Adrenal gland (tissue), 12 donors: ENCODE results near the gene TBC1D16. TPM values are rescaled to one million over a fixed set of nuclear protein-coding genes. Genes with fewer than 3 reads are reported as not detected.

Experiments used
- DNase-seq, 7 donors: peaks; one replicate each; pipeline ENCODE4 v3.0.0-alpha.2; 2019 to 2020
- H3K27ac ChIP-seq, 5 donors: fragments of 200-600 bp; sonication (generic) in 4 of 5; 1 replicate in 3 of 5; 2 replicates in 2 of 5; pipeline versions ENCODE4 v1.5.1 to v1.8.0; 2016 to 2020; ENCODE audit warnings: mild to moderate bottlenecking in 1 of 5
- H3K27me3 ChIP-seq: fragments of 200-600 bp; 2 replicates; pipeline ENCODE4 v1.8.0; 2021
- H3K36me3 ChIP-seq, 2 donors: fragments of 200-600 bp; replicated peaks in 1 of 2; 1 replicate in 1 of 2; 2 replicates in 1 of 2; pipeline versions ENCODE4 v1.5.1 to v1.8.0; 2018 to 2022
- H3K4me1 ChIP-seq, 2 donors: fragments of 200-600 bp; replicated peaks in 1 of 2; 1 replicate in 1 of 2; 2 replicates in 1 of 2; pipeline versions ENCODE4 v1.5.1 to v1.8.0; 2018 to 2021
- H3K4me3 ChIP-seq, 4 donors: fragments of 200-600 bp; sonication (generic) in 3 of 4; one replicate each; pipeline ENCODE4 v1.5.1; 2016 to 2018
- H3K9me3 ChIP-seq, 3 donors: fragments of 200-600 bp; sonication (generic) in 1 of 3; replicated peaks in 1 of 3; 1 replicate in 2 of 3; 2 replicates in 1 of 3; pipeline versions ENCODE4 v1.5.1 to v1.8.0; 2016 to 2021
- CTCF ChIP-seq, 6 experiments: fragments of 450-650 bp in 4 of 6; fragments of 200-600 bp in 2 of 6; sonication (generic) in 1 of 6; IDR thresholded peaks; 1 replicate in 5 of 6; 2 replicates in 1 of 6; pipeline versions ENCODE4 v1.5.1 to v1.8.0; 2016 to 2021; ENCODE audit warnings: antibody characterized with exemption in 6 of 6, mild to moderate bottlenecking in 2 of 6, moderate library complexity in 1 of 6
- POLR2A ChIP-seq, 2 donors: fragments of 450-650 bp; IDR thresholded peaks; one replicate each; pipeline ENCODE4 v1.6.1; 2017; ENCODE audit warnings: antibody characterized with exemption in 2 of 2, mild to moderate bottlenecking in 2 of 2, moderate library complexity in 1 of 2
- WGBS, 4 donors: extraction: QIAGEN DNeasy Blood & Tissue Kit in 2 of 4; methylation state at CpG; one replicate each; pipeline versions ENCODE4 v1.1.5 to v1.1.7; 2013 to 2017; 5-methylcytosine and 5-hydroxymethylcytosine counted together
- intact Hi-C, 2 donors: fragments of 100-400 bp; cut with DNase I; formaldehyde crosslinking; loops; one replicate each; pipeline versions ENCODE4 v1.14.1 to v1.15.0; 2022 to 2023
- polyA plus RNA-seq, 3 donors: library from polyadenylated mRNA; stranded (reverse); fragments of 200-250 nt in 2 of 3; fragments of 350-450 nt in 1 of 3; fragmentation: Illumina TruSeq in 1 of 3; extraction: RNeasy Lipid Tissue Mini Kit (QIAGEN cat#74804) in 1 of 3; gene quantifications; one replicate each; pipeline ENCODE4 v1.2.3, GENCODE V29; 2013 to 2014
- total RNA-seq, 9 donors: library from RNA; depleted of rRNA in 4 of 9; stranded (reverse); fragments of >200 nt in 4 of 9; fragments of 120-200 nt in 1 of 9; fragmentation: NEBNext Ultra II Directional in 1 of 9; extraction: Animal tissue kit (Norgen Biotek cat#: 25700) in 1 of 9; gene quantifications; one replicate each; pipeline versions ENCODE4 v1.1.0 to v1.2.4, GENCODE V29; 2013 to 2023
- donor health status: healthy with polysubstance abuse.
- donor health status: Bipolar disorder and iron deficiency.
- donor health status: DM: yes; HTN: yes; CAD: no.
- donor health status: DM: no; HTN: no; CAD: no.
- donor health status: DM: no; HTN: no; CAD: no.
- donor health status: DM: yes; HTN: yes; CAD: no.

TBC1D16 gene
- total and polyA plus RNA-seq, 12 donors, result 4.2 to 62.5 (median 29.5) TPM

GRCh38 chr17:79991924-79992648 lies 43.6 kb downstream of the TBC1D16 start:
- TF ChIP-seq CTCF (IDR thresholded peaks at IDR 0.05) (no peak), POLR2A (IDR thresholded peaks at IDR 0.05) (no peak)
- intact Hi-C loops, result loop anchor here in 1 of 2 donors (5.0 kb wide), 3 partner anchors 150 to 250 kb away; no protein-coding TSS in a partner anchor
- H3K4me3 ChIP-seq, result peak overlapping the region in 1 of 4 donors; percentile 39
- H3K4me1 ChIP-seq, result peaks cover 29 to 41% of the 10 kb centered on the region in 2 donors
- H3K27ac ChIP-seq, result no peak overlapping the region
- WGBS, 4 donors, result 25 to 30% (median 29%) methylated on average over 15 to 44 of the region's 44 CpGs
- no peaks in the 10 kb centered on the region for H3K27me3 ChIP-seq
- no peaks in the 10 kb centered on the region for H3K36me3 ChIP-seq
- no peak for DNase-seq
- H3K9me3 ChIP-seq, result no peaks in the 10 kb centered on the region

- WGBS, 4 donors, result 29 to 58% (median 43%) methylated on average over 13 to 30 of the region's 30 CpGs
- H3K4me3 ChIP-seq, result peak overlapping the region in 1 of 4 donors; percentile 39
- intact Hi-C loops, result loop anchor here in 1 of 2 donors (5.0 kb wide), 3 partner anchors 149 to 249 kb away; no protein-coding TSS in a partner anchor
- no peaks in the 10 kb centered on the region for H3K27me3 ChIP-seq
- H3K36me3 ChIP-seq, result no peaks in the 10 kb centered on the region
- TF ChIP-seq CTCF (IDR thresholded peaks at IDR 0.05) (peak in 5 of 6 experiments; percentile 24 to 60 (median 50)), POLR2A (IDR thresholded peaks at IDR 0.05) (no peak)
- peaks cover 35 to 48% of the 10 kb centered on the region in 2 donors for H3K4me1 ChIP-seq
- H3K9me3 ChIP-seq, result no peaks in the 10 kb centered on the region
- DNase-seq, result peak; percentile 83 to 92 (median 89)
- no peak overlapping the region for H3K27ac ChIP-seq
Measured at GRCh38 chr17:79991140-79991923, 44.3 kb downstream of the TBC1D16 start.

GRCh38 chr17:79990704-79991103 lies 45.0 kb downstream of the TBC1D16 start:
- DNase-seq, result no peak
- peaks cover 41 to 54% of the 10 kb centered on the region in 2 donors for H3K4me1 ChIP-seq
- intact Hi-C loops, result loop anchor here in 1 of 2 donors (5.0 kb wide), 3 partner anchors 148 to 248 kb away; no protein-coding TSS in a partner anchor
- no peak for TF ChIP-seq CTCF (IDR thresholded peaks at IDR 0.05)
- no peak for TF ChIP-seq POLR2A (IDR thresholded peaks at IDR 0.05)
- no peaks in the 10 kb centered on the region for H3K27me3 ChIP-seq
- H3K36me3 ChIP-seq, result no peaks in the 10 kb centered on the region
- 88 to 91% (median 89%) methylated on average over 17 of the region's 17 CpGs for WGBS, 4 donors
- no peaks in the 10 kb centered on the region for H3K9me3 ChIP-seq
- H3K4me3 ChIP-seq, result no peak overlapping the region
- H3K27ac ChIP-seq, result no peak overlapping the region

GRCh38 chr17:79990051-79990592 lies 45.5 kb downstream of the TBC1D16 start:
- Histone ChIP-seq H3K36me3 (no peaks in the 10 kb centered on the region), H3K27ac (peak overlapping the region in 1 of 5 donors; percentile 80), H3K9me3 (no peaks in the 10 kb centered on the region), H3K27me3 (no peaks in the 10 kb centered on the region), H3K4me1 (peaks cover 41 to 56% of the 10 kb centered on the region in 2 donors), H3K4me3 (no peak overlapping the region)
- intact Hi-C loops, result loop anchor here in 1 of 2 donors (5.0 kb wide), 3 partner anchors 148 to 248 kb away; no protein-coding TSS in a partner anchor
- TF ChIP-seq POLR2A (IDR thresholded peaks at IDR 0.05) (no peak), CTCF (IDR thresholded peaks at IDR 0.05) (no peak)
- 74 to 87% (median 81%) methylated on average over 14 to 21 of the region's 21 CpGs for WGBS, 4 donors
- DNase-seq, result no peak
